Activated naive CD4-positive, alpha-beta T cell treated with anti-CD3 and anti-CD28 coated beads, Interleukin-2, amount 50 U/mL, for 16 hours (primary cell): Measurements from ENCODE around the gene SPOCK1.
"Not testable (repeated sequence)": the region's sequence is repeated elsewhere in the genome, so short reads cannot be mapped to it uniquely, and the experiment has no call there.

Experiments
- DNase-seq: peaks from one replicate; pipeline ENCODE4 v3.0.0-alpha.2; 2020

Gene SPOCK1

DNA sequence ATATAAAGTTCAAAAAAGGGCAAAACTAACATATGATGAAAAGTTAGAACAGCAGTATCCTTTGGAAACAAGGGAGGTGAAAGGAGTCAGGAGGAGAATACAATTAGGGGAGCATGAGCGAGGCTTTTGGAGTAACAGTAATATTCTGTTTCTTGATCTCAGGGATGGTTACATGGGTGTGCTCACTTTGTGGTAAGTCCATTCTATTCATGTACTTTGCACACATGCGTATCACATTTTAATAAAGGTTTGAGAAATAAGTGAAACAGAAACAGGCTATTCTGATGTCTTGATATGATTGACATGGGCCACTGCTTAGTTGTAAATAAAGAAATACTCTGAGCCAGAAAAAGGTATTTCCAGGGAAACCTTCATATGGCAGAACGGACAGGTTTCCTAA is 208.8 kb downstream of the SPOCK1 start:
- no peak for DNase-seq

- DNase-seq, result no peak
Measured at GRCh38 chr5:137289856-137290255, 209.3 kb downstream of the SPOCK1 start.

DNA sequence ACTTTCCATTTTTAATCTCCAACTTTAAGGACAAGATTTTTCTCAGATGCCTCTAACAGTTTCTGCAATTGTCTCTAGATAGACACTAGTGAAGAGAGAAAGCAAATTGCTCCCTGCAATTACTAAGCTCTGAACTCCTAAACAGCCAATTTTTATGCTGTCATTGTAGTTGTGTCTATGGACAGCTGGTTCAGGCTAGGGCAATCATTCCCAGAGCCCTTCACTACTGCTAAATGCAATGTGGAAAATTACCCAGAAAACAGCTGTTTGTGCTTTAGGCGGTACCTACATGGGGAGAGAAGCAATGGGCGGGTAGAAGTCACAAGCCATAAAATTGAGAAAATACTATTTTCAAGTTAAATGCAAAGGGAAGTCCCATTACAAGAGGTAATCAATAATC is 211.6 kb downstream of the SPOCK1 start:
- no peak for DNase-seq

GRCh38 chr5:137286025-137286610 is 213.0 kb downstream of the SPOCK1 start:
- DNase-seq, result no peak

DNA sequence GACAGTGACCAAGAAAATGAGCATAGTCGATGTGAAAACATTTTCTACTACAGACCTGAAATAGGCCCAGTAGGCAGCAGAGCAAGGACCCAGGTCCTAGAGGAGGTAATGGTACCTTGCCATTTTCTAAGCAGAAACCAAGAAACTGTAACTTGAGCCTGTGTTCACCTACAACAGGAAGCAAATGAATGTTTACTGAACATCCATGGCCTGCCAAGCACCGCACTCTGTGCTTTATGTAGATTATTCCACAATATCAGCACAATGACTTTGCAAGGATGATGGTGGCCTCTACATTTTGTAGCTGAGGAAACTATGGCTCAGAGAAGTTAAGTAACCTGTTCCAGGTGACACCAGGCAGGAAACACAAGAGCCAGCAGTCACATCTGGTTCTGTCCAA is 215.3 kb downstream of the SPOCK1 start:
- DNase-seq, result no peak

DNA sequence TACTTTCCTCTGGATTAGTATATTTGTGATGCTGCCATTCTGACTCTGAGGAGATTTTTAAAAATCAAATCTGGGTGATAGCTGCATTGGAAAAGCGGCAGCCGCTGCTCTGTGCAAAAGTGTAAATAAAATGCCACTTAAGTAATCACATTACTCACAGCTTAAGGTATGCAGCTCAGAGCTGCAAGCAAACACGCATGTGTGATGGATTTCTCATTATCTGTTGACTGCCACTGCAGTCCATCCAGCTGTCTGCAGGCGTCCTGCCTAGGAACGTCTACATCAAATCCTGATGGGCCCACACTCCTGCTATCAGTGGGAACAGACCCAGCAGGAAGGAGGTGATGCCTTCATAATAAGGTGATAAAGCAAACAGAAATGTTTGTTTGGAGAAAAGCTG is 216.9 kb downstream of the SPOCK1 start:
- no peak for DNase-seq

DNA sequence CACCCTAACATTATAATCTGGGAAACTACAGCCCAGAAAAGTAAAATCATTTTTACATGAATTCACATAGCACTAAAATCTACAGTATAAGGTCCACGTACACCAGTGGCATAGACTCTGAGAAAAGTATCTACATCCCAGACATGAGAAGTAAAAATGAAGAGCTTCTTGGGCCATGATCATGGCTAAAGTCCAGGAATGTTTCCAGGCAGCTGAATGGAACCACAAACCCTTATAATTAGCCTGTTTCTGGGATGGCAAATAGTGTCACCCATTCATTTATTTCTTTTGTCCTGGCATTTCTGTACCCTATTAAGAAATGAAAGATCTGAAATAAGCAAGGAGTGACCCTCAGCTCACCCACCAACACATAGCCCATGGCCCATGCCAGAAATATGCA is 217.9 kb downstream of the SPOCK1 start:
- no peak for DNase-seq

DNA sequence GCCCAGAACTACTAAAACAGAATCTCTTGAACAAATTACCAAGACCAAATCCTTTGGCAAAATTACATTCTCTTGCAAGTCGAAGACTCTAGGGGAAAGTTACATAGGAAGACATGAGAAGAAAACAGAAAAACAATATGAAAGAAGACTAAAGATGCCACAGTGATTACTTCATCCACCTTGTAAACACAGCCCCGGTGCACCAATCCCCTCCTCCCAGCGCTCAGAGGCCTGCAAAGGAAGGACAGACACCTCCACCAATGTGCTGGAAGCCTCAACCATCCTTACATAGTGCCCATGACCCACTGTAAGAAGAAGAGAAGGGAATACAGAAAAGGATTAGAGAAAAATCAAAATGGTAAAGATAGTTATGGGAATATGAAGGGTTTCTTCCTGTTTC is 218.5 kb downstream of the SPOCK1 start:
- DNase-seq, result no peak

- DNase-seq, result no peak
Measured at GRCh38 chr5:137279521-137280231, 219.4 kb downstream of the SPOCK1 start.

- DNase-seq, result no peak
Measured at GRCh38 chr5:137278476-137278875, 220.7 kb downstream of the SPOCK1 start.

DNA sequence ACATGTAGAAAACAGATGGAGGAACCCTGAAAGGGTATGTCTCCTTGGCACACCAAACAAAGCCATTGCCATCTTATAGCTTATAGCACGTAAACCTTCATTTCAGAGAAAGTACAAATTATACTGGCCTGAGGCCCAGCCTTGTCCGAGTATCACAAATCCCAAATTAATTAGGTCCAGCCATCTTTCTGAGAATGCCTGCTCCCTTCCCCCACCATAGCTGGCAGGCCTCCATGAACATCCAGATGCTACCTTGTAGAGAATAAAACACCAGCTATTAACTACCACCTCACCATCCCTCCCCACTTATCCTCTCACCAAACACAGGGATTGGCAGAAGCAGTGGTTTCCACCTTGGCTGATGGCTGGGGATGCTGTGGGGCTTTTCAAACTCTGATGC is 224.0 kb downstream of the SPOCK1 start:
- DNase-seq, result no peak

- no peak for DNase-seq
Measured at GRCh38 chr5:137273511-137273910, 225.6 kb downstream of the SPOCK1 start.

DNA sequence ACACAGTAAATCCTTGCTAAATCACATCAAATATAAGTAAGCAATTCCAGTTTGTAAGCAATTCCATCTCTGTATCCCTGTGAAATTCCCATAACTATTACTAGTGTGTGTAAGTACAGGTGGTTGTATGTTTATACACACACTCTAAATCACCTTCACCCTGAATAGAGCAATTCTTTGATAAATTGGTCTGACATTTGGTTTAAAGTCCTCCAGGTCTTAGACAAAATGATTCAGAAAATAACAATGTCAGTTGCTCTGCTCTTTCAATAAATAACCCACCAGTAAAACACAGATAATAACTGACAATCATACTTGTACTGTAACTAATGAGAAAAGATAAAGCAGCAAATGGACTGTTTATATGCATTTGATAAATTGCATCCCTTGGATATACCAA is 226.3 kb downstream of the SPOCK1 start:
- no peak for DNase-seq

GRCh38 chr5:137269946-137270345 is 229.2 kb downstream of the SPOCK1 start:
- DNase-seq, result no peak

GRCh38 chr5:137269274-137269673 is 229.9 kb downstream of the SPOCK1 start:
- no peak for DNase-seq

GRCh38 chr5:137268646-137269045 is 230.5 kb downstream of the SPOCK1 start:
- no peak for DNase-seq

GRCh38 chr5:137266186-137266585 is 232.9 kb downstream of the SPOCK1 start:
- DNase-seq, result no peak

DNA sequence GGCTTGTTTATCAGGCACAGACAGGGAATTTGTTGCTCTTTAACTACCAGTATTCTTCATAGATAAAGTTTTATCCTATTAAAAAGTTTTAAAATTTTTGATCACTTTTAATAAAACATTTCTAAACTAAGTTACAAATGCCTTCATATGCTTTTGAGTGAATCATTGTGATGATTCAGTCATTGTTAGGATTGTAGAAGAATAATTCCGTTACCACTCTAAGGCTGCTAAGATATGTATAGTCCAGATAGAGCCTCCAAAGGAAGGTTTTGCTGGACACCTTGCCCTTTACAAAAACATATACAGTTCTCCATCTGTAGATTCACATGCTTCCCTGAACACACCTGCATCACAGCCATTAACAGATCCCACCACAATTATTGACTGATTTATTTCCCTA is 233.7 kb downstream of the SPOCK1 start:
- DNase-seq, result no peak

- DNase-seq, result no peak
Measured at GRCh38 chr5:137264573-137264972, 234.6 kb downstream of the SPOCK1 start.

DNA sequence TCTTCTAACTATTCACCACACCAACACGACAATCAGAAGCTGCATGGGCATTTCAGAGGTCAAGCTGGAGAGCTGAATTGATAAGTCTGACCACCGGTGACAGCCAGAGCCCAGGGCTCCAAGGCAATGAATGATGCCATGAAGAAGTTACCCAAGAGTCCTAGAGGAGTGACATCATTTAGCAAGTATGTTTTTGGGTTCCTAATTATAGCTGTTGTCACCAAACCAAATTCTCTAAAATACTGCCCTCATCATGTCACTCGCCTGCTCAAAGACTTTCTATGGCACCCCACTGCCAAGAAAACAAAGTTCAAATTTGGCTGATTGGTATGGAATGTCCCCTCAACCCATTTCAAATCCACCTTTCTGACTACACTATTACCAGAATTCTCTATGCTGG is 235.1 kb downstream of the SPOCK1 start:
- no peak for DNase-seq

- DNase-seq, result no peak
Measured at GRCh38 chr5:137263371-137264005, 235.6 kb downstream of the SPOCK1 start.

- DNase-seq, result no peak
Measured at GRCh38 chr5:137262818-137263217, 236.3 kb downstream of the SPOCK1 start.

GRCh38 chr5:137260820-137261695 is 238.1 kb downstream of the SPOCK1 start:
- DNase-seq, result no peak

GRCh38 chr5:137259115-137259514 is 240.0 kb downstream of the SPOCK1 start:
- DNase-seq, result not testable (repeated sequence)
